HepG2 (cell line): ENCODE measurements around the gene ACTR10. TPM values are rescaled to one million over a fixed set of nuclear protein-coding genes. Genes with fewer than 3 reads are reported as not detected.

Experiments used
- FOXA1 ChIP-seq, 2 experiments: fragments of 450-650 bp in 1 of 2; sonication (generic) in 1 of 2; formaldehyde crosslinking in 1 of 2; IDR thresholded peaks; 2 replicates each; pipeline versions ENCODE4 v1.4.0 to v1.6.1; 2016 to 2020; ENCODE audit warnings: missing genetic modification reagents in 1 of 2
- HCFC1 ChIP-seq: fragments of 150-350 bp; IDR thresholded peaks from 2 replicates; pipeline ENCODE4 v1.6.1; 2014; ENCODE audit warnings: low read depth, low read length
- HMGA1 ChIP-seq: sonication (generic); formaldehyde crosslinking; conservative IDR thresholded peaks from 2 replicates; pipeline ENCODE4 v1.4.0; 2020; ENCODE audit warnings: missing genetic modification reagents
- IKZF1 ChIP-seq: fragments of 450-650 bp; IDR thresholded peaks from 2 replicates; pipeline ENCODE4 v1.7.1; 2016
- KDM6A ChIP-seq: IDR thresholded peaks from 2 replicates; pipeline ENCODE4 v1.6.1; 2016; ENCODE audit warnings: low read depth
- RCOR2 ChIP-seq: IDR thresholded peaks from 2 replicates; pipeline ENCODE4 v1.6.1; 2016; ENCODE audit warnings: missing biosample characterization, missing genetic modification reagents
- RFXAP ChIP-seq: sonication (generic); formaldehyde crosslinking; IDR thresholded peaks from 2 replicates; pipeline ENCODE4 v1.4.0; 2020; ENCODE audit warnings: missing genetic modification reagents, borderline replicate concordance
- SMAD3 ChIP-seq: sonication (generic); formaldehyde crosslinking; IDR thresholded peaks from 2 replicates; pipeline ENCODE4 v1.4.0; 2020; ENCODE audit warnings: missing genetic modification reagents
- SOX13 ChIP-seq, 3 experiments: fragments of 450-650 bp in 1 of 3; sonication (generic) in 1 of 3; formaldehyde crosslinking in 1 of 3; IDR thresholded peaks in 2 of 3; conservative IDR thresholded peaks in 1 of 3; 2 replicates each; pipeline versions ENCODE4 v1.5.0 to v1.6.1; 2016 to 2020; ENCODE audit warnings: antibody characterized with exemption in 1 of 3, mild to moderate bottlenecking in 1 of 3, missing compliant biosample characterization in 1 of 3, missing genetic modification reagents in 1 of 3, moderate library complexity in 1 of 3
- SP1 ChIP-seq, 2 experiments: fragments of 450-650 bp in 1 of 2; sonication (generic) in 1 of 2; formaldehyde crosslinking in 1 of 2; IDR thresholded peaks; 2 replicates each; pipeline versions ENCODE4 v1.4.0 to v1.6.1; 2016 to 2020; ENCODE audit warnings: missing genetic modification reagents in 1 of 2
- STAT5B ChIP-seq: sonication (generic); formaldehyde crosslinking; IDR thresholded peaks from 2 replicates; pipeline ENCODE4 v1.4.0; 2020; ENCODE audit warnings: missing genetic modification reagents
- SUZ12 ChIP-seq: fragments of 150-350 bp; IDR thresholded peaks from 2 replicates; pipeline ENCODE4 v1.6.1; 2014; ENCODE audit warnings: low read depth, low read length
- THYN1 ChIP-seq: sonication (generic); formaldehyde crosslinking; IDR thresholded peaks from 2 replicates; pipeline ENCODE4 v1.8.1; 2023; ENCODE audit warnings: low read depth, mild to moderate bottlenecking, moderate library complexity, missing genetic modification reagents, borderline replicate concordance
- TSC22D2 ChIP-seq: sonication (generic); formaldehyde crosslinking; IDR thresholded peaks from 2 replicates; pipeline ENCODE4 v1.5.1; 2020; ENCODE audit warnings: missing genetic modification reagents, mild to moderate bottlenecking, borderline replicate concordance
- XRCC5 ChIP-seq: fragments of 200-400 bp; formaldehyde crosslinking; optimal IDR thresholded peaks from 2 replicates; pipeline ENCODE3; 2017; ENCODE audit warnings: mild to moderate bottlenecking, low read length
- ZFP1 ChIP-seq: IDR thresholded peaks from 2 replicates; pipeline ENCODE4 v1.6.1; 2016
- ZNF530 ChIP-seq: sonication (generic); formaldehyde crosslinking; IDR thresholded peaks from 2 replicates; pipeline ENCODE4 v1.5.0; 2020; ENCODE audit warnings: low read depth, mild to moderate bottlenecking, missing genetic modification reagents
- ZNF563 ChIP-seq: sonication (generic); formaldehyde crosslinking; IDR thresholded peaks from 2 replicates; pipeline ENCODE4 v1.8.0; 2022; ENCODE audit warnings: mild to moderate bottlenecking, moderate library complexity, missing genetic modification reagents
- ZNF703 ChIP-seq: sonication (generic); formaldehyde crosslinking; IDR thresholded peaks from 2 replicates; pipeline ENCODE4 v1.5.1; 2020; ENCODE audit warnings: missing genetic modification reagents, mild to moderate bottlenecking, moderate library complexity, borderline replicate concordance
- polyA plus RNA-seq, 8 experiments: library from polyadenylated mRNA; depleted of rRNA in 3 of 8; stranded (reverse) in 7 of 8; unstranded in 1 of 8; fragments of >200 nt; fragmentation: Illumina TruSeq in 4 of 8; extraction: Trizol in 4 of 8; gene quantifications; 2 replicates each; pipeline versions ENCODE4 v1.2.1 to v1.2.3, GENCODE V29; 2011 to 2016; ENCODE audit warnings: low read depth in 4 of 8, missing spikeins in 1 of 8, mixed read lengths in 1 of 8; ENCODE audit not compliant: insufficient read depth in 1 of 8
- total RNA-seq, 5 experiments: library from RNA; depleted of rRNA; stranded (reverse); fragments of >200 nt; fragmentation: Illumina TruSeq; extraction: Trizol; gene quantifications; 2 replicates each; pipeline ENCODE4 v1.2.3, GENCODE V29; 2016; ENCODE audit warnings: low read depth in 1 of 5
- TF ChIP-seq, protein P1 (sequence below): sonication (generic); formaldehyde crosslinking; IDR thresholded peaks from 2 replicates; pipeline ENCODE4 v1.4.0; 2020; ENCODE audit warnings: missing genetic modification reagents, borderline replicate concordance
- TF ChIP-seq, protein P2 (sequence below): sonication (generic); formaldehyde crosslinking; IDR thresholded peaks from 2 replicates; pipeline ENCODE4 v1.5.0; 2020; ENCODE audit warnings: mild to moderate bottlenecking, missing genetic modification reagents

ACTR10 gene
- total and polyA plus RNA-seq, 2 of the 13 experiments (the other 11 are each of a cell fraction or from before 2014, with no cell fraction given), result 30.0 to 41.3 TPM

DNA sequence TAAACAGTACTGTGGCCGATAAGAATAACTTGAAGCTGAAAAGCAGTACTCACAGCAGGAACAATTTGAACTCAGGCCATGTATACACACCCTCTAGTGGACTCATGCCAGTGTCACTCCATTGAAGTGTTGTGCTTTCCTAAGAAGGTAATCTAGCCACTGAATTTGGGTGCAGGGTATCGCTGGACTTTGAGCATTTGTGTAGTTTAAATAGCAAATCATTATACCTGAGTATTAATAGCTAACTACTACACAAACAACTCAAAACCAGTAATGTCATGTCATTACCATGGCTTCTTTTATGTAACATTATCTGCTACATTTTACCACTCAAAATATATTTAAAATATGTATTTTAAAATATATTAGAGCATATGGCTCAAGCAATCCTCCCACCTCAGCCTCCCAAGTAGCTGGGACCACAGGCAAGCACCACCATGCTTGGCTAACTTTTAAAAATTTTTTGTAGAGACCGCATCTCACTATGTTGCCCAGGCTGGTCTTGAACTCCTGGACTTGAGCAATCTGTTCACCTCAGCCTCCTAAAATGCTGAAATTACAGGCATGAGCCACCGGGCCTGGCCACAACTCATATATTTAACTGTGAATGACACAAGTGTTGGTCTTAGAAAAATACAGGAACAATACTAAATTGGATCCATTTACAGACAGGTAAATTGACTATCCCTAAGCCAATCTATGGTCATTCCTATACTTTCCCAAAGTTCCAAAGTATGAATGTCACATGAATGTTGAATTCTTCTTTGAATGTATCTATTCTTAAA is 72.8 kb downstream of the ACTR10 start (continued):
- TF ChIP-seq, protein P1, sequence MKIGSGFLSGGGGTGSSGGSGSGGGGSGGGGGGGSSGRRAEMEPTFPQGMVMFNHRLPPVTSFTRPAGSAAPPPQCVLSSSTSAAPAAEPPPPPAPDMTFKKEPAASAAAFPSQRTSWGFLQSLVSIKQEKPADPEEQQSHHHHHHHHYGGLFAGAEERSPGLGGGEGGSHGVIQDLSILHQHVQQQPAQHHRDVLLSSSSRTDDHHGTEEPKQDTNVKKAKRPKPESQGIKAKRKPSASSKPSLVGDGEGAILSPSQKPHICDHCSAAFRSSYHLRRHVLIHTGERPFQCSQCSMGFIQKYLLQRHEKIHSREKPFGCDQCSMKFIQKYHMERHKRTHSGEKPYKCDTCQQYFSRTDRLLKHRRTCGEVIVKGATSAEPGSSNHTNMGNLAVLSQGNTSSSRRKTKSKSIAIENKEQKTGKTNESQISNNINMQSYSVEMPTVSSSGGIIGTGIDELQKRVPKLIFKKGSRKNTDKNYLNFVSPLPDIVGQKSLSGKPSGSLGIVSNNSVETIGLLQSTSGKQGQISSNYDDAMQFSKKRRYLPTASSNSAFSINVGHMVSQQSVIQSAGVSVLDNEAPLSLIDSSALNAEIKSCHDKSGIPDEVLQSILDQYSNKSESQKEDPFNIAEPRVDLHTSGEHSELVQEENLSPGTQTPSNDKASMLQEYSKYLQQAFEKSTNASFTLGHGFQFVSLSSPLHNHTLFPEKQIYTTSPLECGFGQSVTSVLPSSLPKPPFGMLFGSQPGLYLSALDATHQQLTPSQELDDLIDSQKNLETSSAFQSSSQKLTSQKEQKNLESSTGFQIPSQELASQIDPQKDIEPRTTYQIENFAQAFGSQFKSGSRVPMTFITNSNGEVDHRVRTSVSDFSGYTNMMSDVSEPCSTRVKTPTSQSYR (CRISPR knock-in tag), result peak; percentile 60; the same call in 1 of the 2 replicates
- TF ChIP-seq HMGA1 (no peak), IKZF1 (no peak), ZFP1 (CRISPR knock-in tag) (0 out of 2 replicates have a peak, but pooled peaks have one; percentile 38), STAT5B (no peak), RFXAP (CRISPR knock-in tag) (no peak), RCOR2 (peak; percentile 70; the same call in 1 of the 2 replicates), SOX13 (IDR thresholded peaks at IDR 0.05) (no peak), SOX13 (CRISPR knock-in tag; conservative IDR thresholded peaks at IDR 0.05 in 1 of 2, IDR thresholded peaks at IDR 0.05 in 1 of 2) (peak in 1 of 2 experiments; percentile 83; a peak in 2 of 4 replicates), SUZ12 (no peak), THYN1 (CRISPR knock-in tag) (no peak), XRCC5 (no peak), SMAD3 (CRISPR knock-in tag) (peak; percentile 34; the same call in 1 of the 2 replicates), ZNF563 (CRISPR knock-in tag) (no peak), ZNF530 (no peak), HCFC1 (no peak), SP1 (IDR thresholded peaks at IDR 0.05) (no peak), SP1 (CRISPR knock-in tag; IDR thresholded peaks at IDR 0.05) (no peak), TSC22D2 (CRISPR knock-in tag) (no peak), ZNF703 (CRISPR knock-in tag) (no peak), FOXA1 (IDR thresholded peaks at IDR 0.05) (no peak), FOXA1 (CRISPR knock-in tag; IDR thresholded peaks at IDR 0.05) (peak; percentile 82), KDM6A (CRISPR knock-in tag) (peak; percentile 91)
- TF ChIP-seq, protein P2, sequence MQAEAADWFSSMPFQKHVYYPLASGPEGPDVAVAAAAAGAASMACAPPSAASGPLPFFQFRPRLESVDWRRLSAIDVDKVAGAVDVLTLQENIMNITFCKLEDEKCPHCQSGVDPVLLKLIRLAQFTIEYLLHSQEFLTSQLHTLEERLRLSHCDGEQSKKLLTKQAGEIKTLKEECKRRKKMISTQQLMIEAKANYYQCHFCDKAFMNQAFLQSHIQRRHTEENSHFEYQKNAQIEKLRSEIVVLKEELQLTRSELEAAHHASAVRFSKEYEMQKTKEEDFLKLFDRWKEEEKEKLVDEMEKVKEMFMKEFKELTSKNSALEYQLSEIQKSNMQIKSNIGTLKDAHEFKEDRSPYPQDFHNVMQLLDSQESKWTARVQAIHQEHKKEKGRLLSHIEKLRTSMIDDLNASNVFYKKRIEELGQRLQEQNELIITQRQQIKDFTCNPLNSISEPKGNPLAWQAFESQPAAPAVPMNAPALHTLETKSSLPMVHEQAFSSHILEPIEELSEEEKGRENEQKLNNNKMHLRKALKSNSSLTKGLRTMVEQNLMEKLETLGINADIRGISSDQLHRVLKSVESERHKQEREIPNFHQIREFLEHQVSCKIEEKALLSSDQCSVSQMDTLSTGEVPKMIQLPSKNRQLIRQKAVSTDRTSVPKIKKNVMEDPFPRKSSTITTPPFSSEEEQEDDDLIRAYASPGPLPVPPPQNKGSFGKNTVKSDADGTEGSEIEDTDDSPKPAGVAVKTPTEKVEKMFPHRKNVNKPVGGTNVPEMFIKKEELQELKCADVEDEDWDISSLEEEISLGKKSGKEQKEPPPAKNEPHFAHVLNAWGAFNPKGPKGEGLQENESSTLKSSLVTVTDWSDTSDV (CRISPR knock-in tag), result no peak
